Psoas muscle (tissue), 8 donors: Measurements from ENCODE around the gene GXYLT1. TPM values are rescaled to one million over a fixed set of nuclear protein-coding genes. Genes with fewer than 3 reads are reported as not detected.
"Not testable (repeated sequence)": the region's sequence is repeated elsewhere in the genome, so short reads cannot be mapped to it uniquely, and the experiment has no call there.

Experiments
- ATAC-seq, 4 donors: fragments of 200-7000 bp; cut with Tn5 transposase; one replicate each; pipeline ENCODE4 v1.9.1; 2020; ENCODE audit warnings: moderate library complexity in 3 of 4, mild to moderate bottlenecking in 2 of 4
- DNase-seq, 2 donors: peaks; one replicate each; pipeline ENCODE4 v3.0.0-alpha.2; 2020
- H3K27ac ChIP-seq: fragments of 200-600 bp; one replicate; pipeline ENCODE4 v1.8.0; 2022
- H3K27me3 ChIP-seq, 3 donors: fragments of 200-600 bp in 1 of 3; one replicate each; pipeline versions ENCODE4 v1.6.1 to v1.8.0; 2013 to 2022; ENCODE audit warnings: low read length in 2 of 3, mild to moderate bottlenecking in 2 of 3, moderate library complexity in 1 of 3; ENCODE audit not compliant: insufficient read depth in 3 of 3
- H3K36me3 ChIP-seq, 2 donors: fragments of 200-600 bp in 1 of 2; one replicate each; pipeline versions ENCODE4 v1.6.1 to v1.8.0; 2013 to 2022; ENCODE audit warnings: low read depth in 1 of 2, mild to moderate bottlenecking in 1 of 2, moderate library complexity in 1 of 2; ENCODE audit not compliant: insufficient read depth in 1 of 2
- H3K4me1 ChIP-seq: fragments of 200-600 bp; one replicate; pipeline ENCODE4 v1.8.0; 2022
- H3K4me3 ChIP-seq: fragments of 200-600 bp; one replicate; pipeline ENCODE4 v1.8.0; 2022; ENCODE audit warnings: mild to moderate bottlenecking
- H3K9me3 ChIP-seq: fragments of 200-600 bp; one replicate; pipeline ENCODE4 v1.8.0; 2022
- WGBS, 3 donors: extraction: QIAGEN DNeasy Blood & Tissue Kit; methylation state at CpG; one replicate each; pipeline versions ENCODE4 v1.1.6 to v1.1.7; 2013; 5-methylcytosine and 5-hydroxymethylcytosine counted together
- intact Hi-C, 2 donors: fragments of 100-400 bp; cut with DNase I; formaldehyde crosslinking; loops; one replicate each; pipeline versions ENCODE4 v1.11.0 to v1.14.2; 2022
- long read RNA-seq, 2 donors: library from polyadenylated mRNA; unstranded; transcript quantifications; one replicate each; pipeline ENCODE4 v2.0.0, GENCODE V29; 2021
- polyA plus RNA-seq, 3 donors: library from polyadenylated mRNA; stranded (reverse); fragments of 200-250 nt; gene quantifications; one replicate each; pipeline ENCODE4 v1.2.3, GENCODE V29; 2013
- total RNA-seq, 4 donors: library from RNA; stranded (reverse); fragmentation: NEBNext Ultra II Directional in 2 of 4; extraction: Animal tissue kit (Norgen Biotek cat#: 25700) in 2 of 4; gene quantifications; one replicate each; pipeline versions ENCODE4 v1.2.1 to v1.2.4, GENCODE V29; 2021 to 2023
- TF ChIP-seq, protein P1 (sequence below): fragments of 200-600 bp; IDR thresholded peaks from one replicate; pipeline ENCODE4 v1.8.0; 2022; ENCODE audit warnings: antibody characterized with exemption
- donor health status: healthy with polysubstance abuse.
- donor health status: DM: no; HTN: no; CAD: no; lungs with moderate emphysema.
- donor health status: Bipolar disorder and iron deficiency.
- donor health status: healthy.
- donor health status: DM: yes; HTN: yes; CAD: no.
- donor health status: DM: no; HTN: no; CAD: no.
- donor health status: DM: no; HTN: no; CAD: no.
- donor health status: DM: yes; HTN: yes; CAD: no.

The GXYLT1 gene, protein sequence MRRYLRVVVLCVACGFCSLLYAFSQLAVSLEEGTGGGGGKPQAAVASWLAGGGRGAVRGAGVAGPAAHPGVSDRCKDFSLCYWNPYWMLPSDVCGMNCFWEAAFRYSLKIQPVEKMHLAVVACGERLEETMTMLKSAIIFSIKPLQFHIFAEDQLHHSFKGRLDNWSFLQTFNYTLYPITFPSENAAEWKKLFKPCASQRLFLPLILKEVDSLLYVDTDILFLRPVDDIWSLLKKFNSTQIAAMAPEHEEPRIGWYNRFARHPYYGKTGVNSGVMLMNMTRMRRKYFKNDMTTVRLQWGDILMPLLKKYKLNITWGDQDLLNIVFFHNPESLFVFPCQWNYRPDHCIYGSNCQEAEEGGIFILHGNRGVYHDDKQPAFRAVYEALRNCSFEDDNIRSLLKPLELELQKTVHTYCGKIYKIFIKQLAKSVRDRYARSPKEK
- total RNA-seq (1 to 10 TPM; 4.3 to 6.3 (median 5.1) TPM), polyA plus RNA-seq (1 to 10 TPM; 1.3 to 2.9 (median 2.7) TPM)
- long read RNA-seq, donor 1, full-length matches to known transcripts = 2 of 2 reads
- long read RNA-seq, donor 1, partial matches to known transcripts = 0 of 2 reads
- long read RNA-seq, donor 1, other reads (novel, unspliced or antisense) = 0 of 2 reads
- long read RNA-seq, donor 2, full-length matches to known transcripts = 5 of 6 reads
- long read RNA-seq, donor 2, partial matches to known transcripts = 0 of 6 reads
- long read RNA-seq, donor 2, other reads (novel, unspliced or antisense) = 1 of 6 reads

GRCh38 chr12:42144408-42145196, at the start of gene GXYLT1:
Gene GXYLT1, minus strand, starts transcription at chr12:42144874. Its CDS starts 228 bp downstream, at chr12:42144646.
- DNase-seq (peak; percentile 94 to 97), ATAC-seq (peak; percentile 95 to 98 (median 97))
- intact Hi-C loops = loop anchor here (5.0 kb wide), 1 partner anchor 93 kb away; the partner anchor contains the start of gene YAF2 (in 2 of the 2)
- 0 to 1% (median 0%) methylated on average over 72 to 106 of the region's 106 CpGs for WGBS, 3 donors
- H3K27me3 ChIP-seq = no peaks in the 10 kb centered on the region
- no peaks in the 10 kb centered on the region for H3K36me3 ChIP-seq
- H3K27ac ChIP-seq = peak within 1 kb of the TSS; percentile 85
- TF ChIP-seq, protein P1, sequence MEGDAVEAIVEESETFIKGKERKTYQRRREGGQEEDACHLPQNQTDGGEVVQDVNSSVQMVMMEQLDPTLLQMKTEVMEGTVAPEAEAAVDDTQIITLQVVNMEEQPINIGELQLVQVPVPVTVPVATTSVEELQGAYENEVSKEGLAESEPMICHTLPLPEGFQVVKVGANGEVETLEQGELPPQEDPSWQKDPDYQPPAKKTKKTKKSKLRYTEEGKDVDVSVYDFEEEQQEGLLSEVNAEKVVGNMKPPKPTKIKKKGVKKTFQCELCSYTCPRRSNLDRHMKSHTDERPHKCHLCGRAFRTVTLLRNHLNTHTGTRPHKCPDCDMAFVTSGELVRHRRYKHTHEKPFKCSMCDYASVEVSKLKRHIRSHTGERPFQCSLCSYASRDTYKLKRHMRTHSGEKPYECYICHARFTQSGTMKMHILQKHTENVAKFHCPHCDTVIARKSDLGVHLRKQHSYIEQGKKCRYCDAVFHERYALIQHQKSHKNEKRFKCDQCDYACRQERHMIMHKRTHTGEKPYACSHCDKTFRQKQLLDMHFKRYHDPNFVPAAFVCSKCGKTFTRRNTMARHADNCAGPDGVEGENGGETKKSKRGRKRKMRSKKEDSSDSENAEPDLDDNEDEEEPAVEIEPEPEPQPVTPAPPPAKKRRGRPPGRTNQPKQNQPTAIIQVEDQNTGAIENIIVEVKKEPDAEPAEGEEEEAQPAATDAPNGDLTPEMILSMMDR = no peak
- peak within 1 kb of the TSS; percentile 73 for H3K4me3 ChIP-seq
- no peaks in the 10 kb centered on the region for H3K9me3 ChIP-seq
- peaks cover 18% of the 10 kb centered on the region for H3K4me1 ChIP-seq

DNA sequence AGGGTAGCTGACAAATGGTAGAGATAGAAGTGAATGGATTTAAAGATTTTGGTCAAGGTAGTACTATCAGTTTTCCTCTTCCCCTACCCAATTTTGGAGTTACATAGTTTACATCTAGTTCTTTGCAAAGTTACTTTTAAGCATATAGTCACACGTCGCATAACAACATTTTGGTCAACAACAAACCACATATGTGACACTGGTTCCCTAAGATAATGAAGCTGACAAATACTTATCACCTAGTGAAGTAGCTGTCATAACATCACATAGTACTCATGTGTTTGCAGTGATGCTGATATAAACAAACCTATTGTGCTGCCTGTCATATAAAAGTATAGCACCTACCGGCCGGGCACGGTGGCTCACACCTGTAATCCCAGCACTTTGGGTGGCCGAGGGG, 48.0 kb upstream of the GXYLT1 start:
- H3K36me3 ChIP-seq = peaks cover 0 to 19% of the 10 kb centered on the region in 2 donors
- intact Hi-C loops = no loop called here
- TF ChIP-seq, protein P1 = no peak
- DNase-seq = no peak
- no peaks in the 10 kb centered on the region for H3K27me3 ChIP-seq
- 95 to 98% (median 97%) methylated on average over 6 of the region's 6 CpGs for WGBS, 3 donors
- H3K27ac ChIP-seq = no peak overlapping the region
- ATAC-seq = no peak
- H3K4me3 ChIP-seq = no peak overlapping the region
- H3K4me1 ChIP-seq = peaks cover 21% of the 10 kb centered on the region
- H3K9me3 ChIP-seq = no peaks in the 10 kb centered on the region

- no peaks in the 10 kb centered on the region for H3K27me3 ChIP-seq
- DNase-seq (no peak), ATAC-seq (no peak)
- intact Hi-C loops = no loop called here
- peaks cover 17% of the 10 kb centered on the region for H3K4me1 ChIP-seq
- TF ChIP-seq, protein P1 = no peak
- no peak overlapping the region for H3K4me3 ChIP-seq
- WGBS, 3 donors = 82 to 100% (median 100%) methylated on average over 1 of the region's 1 CpG
- peaks cover 0 to 19% of the 10 kb centered on the region in 2 donors for H3K36me3 ChIP-seq
- H3K27ac ChIP-seq = no peak overlapping the region
- no peaks in the 10 kb centered on the region for H3K9me3 ChIP-seq
Measured at GRCh38 chr12:42192258-42192657, 47.6 kb upstream of the GXYLT1 start.

GRCh38 chr12:42190376-42190775, 45.7 kb upstream of the GXYLT1 start:
- Histone ChIP-seq H3K36me3 (peaks cover 0 to 19% of the 10 kb centered on the region in 2 donors), H3K27ac (no peak overlapping the region), H3K4me1 (peaks cover 11% of the 10 kb centered on the region), H3K27me3 (no peaks in the 10 kb centered on the region), H3K9me3 (no peaks in the 10 kb centered on the region), H3K4me3 (no peak overlapping the region)
- intact Hi-C loops = no loop called here
- TF ChIP-seq, protein P1 = no peak
- DNase-seq = no peak
- ATAC-seq = no peak

DNA sequence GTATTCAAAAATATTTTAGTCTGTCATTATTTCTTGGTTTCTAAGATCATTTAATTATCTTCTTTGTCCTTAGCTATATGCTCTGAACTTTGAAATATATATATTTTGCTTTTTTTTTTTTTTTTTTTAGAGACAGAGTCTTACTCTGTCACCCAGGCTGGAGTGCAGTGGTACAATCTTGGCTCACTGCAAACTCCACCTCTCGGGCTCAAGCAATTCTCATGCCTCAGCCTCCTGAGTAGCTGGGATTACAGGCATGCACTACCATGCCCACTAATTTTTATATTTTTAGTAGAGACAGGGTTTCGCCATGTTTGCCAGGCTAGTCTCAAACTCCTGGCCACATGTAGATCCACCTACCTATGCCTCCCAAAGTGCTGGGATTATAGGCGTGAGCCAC, 43.6 kb upstream of the GXYLT1 start:
- H3K27ac ChIP-seq, H3K27me3 ChIP-seq, intact Hi-C loops, H3K4me3 ChIP-seq, DNase-seq, H3K9me3 ChIP-seq: not testable (repeated sequence)
- peak in 2 of 4 donors; percentile 61 to 63 for ATAC-seq
- peaks cover 0 to 16% of the 10 kb centered on the region in 2 donors for H3K36me3 ChIP-seq
- H3K4me1 ChIP-seq = peaks cover 21% of the 10 kb centered on the region
- 62 to 88% (median 70%) methylated on average over 3 of the region's 3 CpGs for WGBS, 3 donors
